K562 (cell line): ENCODE data around the gene SLC12A4. TPM values are rescaled to one million over a fixed set of nuclear protein-coding genes. Genes with fewer than 3 reads are reported as not detected.

ENCODE experiments used
- ARID4B ChIP-seq: sonication (generic); formaldehyde crosslinking; IDR thresholded peaks from 2 replicates; pipeline ENCODE4 v1.8.0; 2022; ENCODE audit warnings: mild to moderate bottlenecking, missing genetic modification reagents
- BRCA1 ChIP-seq, 2 experiments: fragments of 450-650 bp in 1 of 2; sonication (generic) in 1 of 2; formaldehyde crosslinking in 1 of 2; IDR thresholded peaks; 2 replicates each; pipeline versions ENCODE4 v1.5.0 to v1.6.1; 2017 to 2020; ENCODE audit warnings: mild to moderate bottlenecking in 1 of 2, missing genetic modification reagents in 1 of 2
- CBFA2T2 ChIP-seq: fragments of 450-650 bp; conservative IDR thresholded peaks from 2 replicates; pipeline ENCODE4 v1.6.1; 2017; ENCODE audit warnings: mild to moderate bottlenecking
- CBX3 ChIP-seq, 2 experiments: IDR thresholded peaks; 1 replicate in 1 of 2; 2 replicates in 1 of 2; pipeline ENCODE4 v1.6.1; 2012; ENCODE audit warnings: inconsistent platforms in 2 of 2, low read length in 2 of 2, borderline replicate concordance in 1 of 2, control low read depth in 1 of 2
- ETS2 ChIP-seq: IDR thresholded peaks from 2 replicates; pipeline ENCODE4 v1.6.1; 2016; ENCODE audit warnings: borderline replicate concordance, missing genetic modification characterization, mild to moderate bottlenecking, moderate library complexity, missing compliant biosample characterization; ENCODE audit not compliant: poor library complexity, severe bottlenecking
- FIP1L1 ChIP-seq: fragments of 200-400 bp; formaldehyde crosslinking; IDR thresholded peaks from 2 replicates; pipeline ENCODE4 v1.6.1; 2018; ENCODE audit warnings: mild to moderate bottlenecking, low read depth, low read length; ENCODE audit not compliant: poor library complexity, severe bottlenecking
- MYC ChIP-seq, 2 experiments: fragments of 250-450 bp in 1 of 2; sonication (Bioruptor Pico) in 1 of 2; IDR thresholded peaks; 2 replicates each; pipeline versions ENCODE4 v1.5.1 to v1.6.1; 2012 to 2021; ENCODE audit warnings: low read depth in 2 of 2, borderline replicate concordance in 1 of 2, improper control_type of control experiment in 1 of 2, low read length in 1 of 2, mild to moderate bottlenecking in 1 of 2, moderate library complexity in 1 of 2
- NFE2L1 ChIP-seq: fragments of 450-650 bp; IDR thresholded peaks from 2 replicates; pipeline ENCODE4 v1.6.1; 2016; ENCODE audit warnings: missing genetic modification characterization, low read depth, mild to moderate bottlenecking, missing compliant biosample characterization, moderate library complexity, borderline replicate concordance
- NFIX ChIP-seq: fragments of 250-450 bp; sonication (Bioruptor Pico); IDR thresholded peaks from 2 replicates; pipeline ENCODE4 v1.4.0; 2020; ENCODE audit warnings: low read depth, mild to moderate bottlenecking, moderate library complexity
- NUFIP1 ChIP-seq: fragments of 450-650 bp; IDR thresholded peaks from 2 replicates; pipeline ENCODE4 v1.6.1; 2018; ENCODE audit not compliant: partially characterized antibody
- POLR2AphosphoS2 ChIP-seq: IDR thresholded peaks from 2 replicates; pipeline ENCODE4 v1.6.1; 2012; ENCODE audit warnings: low read length, improper control_type of control experiment
- POLR3A ChIP-seq: IDR thresholded peaks from 2 replicates; pipeline ENCODE4 v1.6.1; 2011; ENCODE audit warnings: borderline replicate concordance, mild to moderate bottlenecking, moderate library complexity; ENCODE audit not compliant: insufficient read length, insufficient read depth; ENCODE audit errors: extremely low read depth
- PREB ChIP-seq: sonication (generic); formaldehyde crosslinking; IDR thresholded peaks from 2 replicates; pipeline ENCODE4 v1.8.1; 2023; ENCODE audit warnings: mild to moderate bottlenecking, missing genetic modification reagents
- SMARCA4 ChIP-seq: fragments of 450-650 bp; IDR thresholded peaks from 2 replicates; pipeline ENCODE4 v1.6.1; 2016
- ZNF197 ChIP-seq: fragments of 200-800 bp; sonication (Bioruptor generic); IDR thresholded peaks from 2 replicates; pipeline ENCODE4 v1.6.1; 2016; ENCODE audit warnings: low read depth, missing genetic modification characterization, missing compliant biosample characterization
- ZNF274 ChIP-seq: IDR thresholded peaks from 2 replicates; pipeline ENCODE4 v1.6.1; 2011; ENCODE audit warnings: low read depth, mild to moderate bottlenecking, low read length, moderate library complexity, borderline replicate concordance
- ZNF512 ChIP-seq: IDR thresholded peaks from 2 replicates; pipeline ENCODE4 v1.6.1; 2016; ENCODE audit warnings: missing genetic modification characterization, missing compliant biosample characterization
- ZZZ3 ChIP-seq: fragments of 450-650 bp; IDR thresholded peaks from 2 replicates; pipeline ENCODE4 v1.6.1; 2016; ENCODE audit warnings: antibody characterized with exemption, mild to moderate bottlenecking, moderate library complexity
- polyA plus RNA-seq, 8 experiments: library from polyadenylated mRNA; depleted of rRNA in 4 of 8; stranded (reverse) in 5 of 8; unstranded in 3 of 8; fragments of >200 nt; fragmentation: Nextera tagmentation in 2 of 8; fragmentation: Illumina TruSeq in 1 of 8; extraction: Ambion mirVana in 2 of 8; extraction: Trizol in 1 of 8; gene quantifications; 2 replicates each; pipeline versions ENCODE4 v1.2.1 to v1.2.3, GENCODE V29; 2011 to 2014; ENCODE audit warnings: inconsistent platforms in 1 of 8, missing spikeins in 1 of 8
- total RNA-seq, 7 experiments: library from RNA; depleted of rRNA in 6 of 7; stranded (reverse); fragments of >200 nt in 6 of 7; fragmentation: Illumina TruSeq in 2 of 7; extraction: Trizol in 2 of 7; gene quantifications; 2 replicates each; pipeline versions ENCODE4 v1.2.1 to v1.2.3, GENCODE V29; 2011 to 2021; ENCODE audit warnings: low replicate concordance in 1 of 7

The SLC12A4 gene
- total and polyA plus RNA-seq, 9 of the 15 experiments (the other 6 are each of a cell fraction or from before 2014, with no cell fraction given): 0.75 to 43.5 (median 15.0) TPM

DNA sequence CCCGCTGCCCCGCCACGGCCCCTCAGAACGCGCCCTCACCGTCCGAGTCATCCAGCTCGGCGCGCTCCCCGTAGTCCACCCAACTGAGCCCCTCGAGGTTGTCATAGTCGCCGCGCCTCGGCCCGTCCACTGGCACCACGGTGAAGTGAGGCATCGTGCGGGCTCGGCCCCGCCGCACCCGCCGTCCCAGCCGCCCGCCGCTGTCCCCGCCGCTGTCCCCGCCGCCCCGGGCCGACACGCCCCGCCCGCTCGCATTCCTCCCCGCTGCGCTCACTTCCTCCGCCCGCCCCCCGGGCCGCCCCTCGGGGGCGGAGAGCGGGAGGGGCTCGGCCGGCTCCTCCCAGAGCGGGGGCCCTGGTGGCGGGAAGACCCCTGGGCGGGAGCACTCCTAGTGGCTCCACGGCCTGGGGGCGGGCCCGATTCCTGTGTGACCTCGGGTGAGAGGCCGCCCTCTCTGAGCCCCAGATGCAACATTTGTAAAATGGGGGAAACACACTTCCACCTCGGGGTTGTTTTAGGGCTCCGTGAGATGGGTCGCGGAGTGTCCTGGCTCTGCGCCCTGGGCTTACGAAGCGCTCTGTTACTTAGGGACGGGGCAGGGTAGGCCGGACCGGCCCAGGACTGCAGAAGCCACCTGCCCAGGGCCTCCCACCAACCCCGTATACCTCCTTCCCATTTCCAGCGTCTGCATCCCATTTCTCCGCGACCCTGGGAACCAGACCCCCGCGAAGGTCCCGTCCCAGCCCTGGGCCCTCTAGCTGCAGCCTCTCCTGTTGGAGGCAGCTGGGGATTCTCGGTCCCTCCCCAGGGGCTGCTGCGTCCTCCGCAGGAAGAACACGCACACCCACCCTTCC, at the start of gene SLC12A4 (continued):
- TF ChIP-seq ETS2 (tag) (no peak), PREB (CRISPR knock-in tag) (no peak), ZNF274 (no peak), CBX3 (IDR thresholded peaks at IDR 0.05; ENCODE audit: borderline replicate concordance in 1 of 2, low read length in 2 of 2) (peak in 1 of 2 experiments; percentile 64; a peak in 1 of 3 replicates), ARID4B (CRISPR knock-in tag) (peak; percentile 16; the same call in 1 of the 2 replicates), CBFA2T2 (no peak), ZZZ3 (no peak), SMARCA4 (0 out of 2 replicates have a peak, but pooled peaks have one; percentile 10), FIP1L1 (no peak), POLR2AphosphoS2 (no peak), NFE2L1 (no peak), MYC (IDR thresholded peaks at IDR 0.05; ENCODE audit: low read depth, low read length) (peak; percentile 48), MYC (CRISPR knock-in tag; IDR thresholded peaks at IDR 0.05; ENCODE audit: borderline replicate concordance, low read depth) (no peak), POLR3A (no peak), ZNF512 (tag) (no peak), NUFIP1 (no peak), NFIX (CRISPR knock-in tag) (no peak), BRCA1 (IDR thresholded peaks at IDR 0.05) (no peak), BRCA1 (CRISPR knock-in tag; IDR thresholded peaks at IDR 0.05) (no peak), ZNF197 (CRISPR knock-in tag) (no peak)
